Nephron (organoid): ENCODE results near the gene TRAK1.
A peak's percentile ranks its signal among the peaks of the same experiment; 100 is the strongest.

ENCODE experiments used
- H3K27ac Mint-ChIP-seq, 3 experiments: 2 replicates each; pipeline ENCODE4 v1.8.0; 2020; ENCODE audit warnings: mixed read lengths in 3 of 3, mild to moderate bottlenecking in 2 of 3, moderate library complexity in 1 of 3
- H3K27me3 Mint-ChIP-seq: 2 replicates; pipeline ENCODE4 v1.8.0; 2021; ENCODE audit warnings: low read depth, mild to moderate bottlenecking, moderate library complexity, mixed read lengths
- H3K36me3 Mint-ChIP-seq: 2 replicates; pipeline ENCODE4 v1.8.0; 2020; ENCODE audit warnings: low read depth, mixed read lengths
- H3K4me1 Mint-ChIP-seq: 2 replicates; pipeline ENCODE4 v1.8.0; 2020; ENCODE audit warnings: mixed read lengths
- H3K4me3 Mint-ChIP-seq, 3 experiments: 2 replicates each; pipeline ENCODE4 v1.8.0; 2020; ENCODE audit warnings: mild to moderate bottlenecking in 3 of 3, mixed read lengths in 3 of 3, moderate library complexity in 2 of 3
- H3K9me3 Mint-ChIP-seq: 2 replicates; pipeline ENCODE4 v1.8.0; 2020; ENCODE audit warnings: mixed read lengths
- CTCF ChIP-seq, 3 experiments: fragments of 200-600 bp; sonication (generic); IDR thresholded peaks; one replicate each; pipeline ENCODE4 v1.5.0; 2021; ENCODE audit warnings: antibody characterized with exemption in 3 of 3; ENCODE audit not compliant: unreplicated experiment in 3 of 3

TRAK1 gene

GRCh38 chr3:42236611-42237010 is 145.5 kb downstream of the TRAK1 start:
- no peak overlapping the region for H3K4me3 Mint-ChIP-seq
- H3K27me3 Mint-ChIP-seq = peaks cover 10% of the 10 kb centered on the region
- H3K4me1 Mint-ChIP-seq = no peaks in the 10 kb centered on the region
- no peak for TF ChIP-seq CTCF (IDR thresholded peaks at IDR 0.05; ENCODE audit: unreplicated experiment in 3 of 3)
- no peaks in the 10 kb centered on the region for H3K36me3 Mint-ChIP-seq
- H3K9me3 Mint-ChIP-seq = peaks cover 24% of the 10 kb centered on the region
- no peak overlapping the region for H3K27ac Mint-ChIP-seq

- no peak for TF ChIP-seq CTCF (IDR thresholded peaks at IDR 0.05; ENCODE audit: unreplicated experiment in 3 of 3)
- Mint-ChIP-seq H3K36me3 (no peaks in the 10 kb centered on the region), H3K4me1 (no peaks in the 10 kb centered on the region), H3K9me3 (peaks cover 7% of the 10 kb centered on the region), H3K27ac (no peak overlapping the region), H3K4me3 (no peak overlapping the region), H3K27me3 (peaks cover 35% of the 10 kb centered on the region)
These were observed 154.9 kb downstream of the TRAK1 start for GRCh38 chr3:42246091-42246490.

- peaks cover 4% of the 10 kb centered on the region for H3K9me3 Mint-ChIP-seq
- H3K27me3 Mint-ChIP-seq = peaks cover 38% of the 10 kb centered on the region
- H3K36me3 Mint-ChIP-seq = no peaks in the 10 kb centered on the region
- H3K27ac Mint-ChIP-seq = no peak overlapping the region
- H3K4me1 Mint-ChIP-seq = no peaks in the 10 kb centered on the region
- TF ChIP-seq CTCF (IDR thresholded peaks at IDR 0.05; ENCODE audit: unreplicated experiment in 3 of 3) = peak; percentile 68 to 74 (median 72)
- H3K4me3 Mint-ChIP-seq = no peak overlapping the region
These were observed 156.4 kb downstream of the TRAK1 start for GRCh38 chr3:42247576-42248027.

- Mint-ChIP-seq H3K27ac (no peak overlapping the region), H3K4me1 (no peaks in the 10 kb centered on the region), H3K36me3 (no peaks in the 10 kb centered on the region), H3K27me3 (peaks cover 55% of the 10 kb centered on the region), H3K9me3 (no peaks in the 10 kb centered on the region), H3K4me3 (no peak overlapping the region)
- no peak for TF ChIP-seq CTCF (IDR thresholded peaks at IDR 0.05; ENCODE audit: unreplicated experiment in 3 of 3)
These were observed 159.6 kb downstream of the TRAK1 start for GRCh38 chr3:42250761-42251160.

GRCh38 chr3:42254566-42254965 is 163.4 kb downstream of the TRAK1 start:
- H3K4me1 Mint-ChIP-seq = no peaks in the 10 kb centered on the region

More at GRCh38 chr3:42254566-42254965, 163.4 kb downstream of the TRAK1 start:
- Mint-ChIP-seq H3K36me3 (no peaks in the 10 kb centered on the region), H3K4me3 (no peak overlapping the region), H3K27me3 (peaks cover 42% of the 10 kb centered on the region), H3K9me3 (no peaks in the 10 kb centered on the region), H3K27ac (no peak overlapping the region)
- TF ChIP-seq CTCF (IDR thresholded peaks at IDR 0.05; ENCODE audit: unreplicated experiment in 3 of 3) = no peak
